Femur (tissue), 1 donor: ENCODE data around the gene NPTX2.

ENCODE experiments used
- DNase-seq: peaks from one replicate; pipeline ENCODE4 v3.0.0-alpha.2; 2017

NPTX2 gene

GRCh38 chr7:98619450-98620321 is 2.6 kb downstream of the NPTX2 start:
- DNase-seq: no peak

- DNase-seq: no peak
These were observed 4.7 kb downstream of the NPTX2 start for GRCh38 chr7:98621573-98622482.

- DNase-seq: no peak
These were observed 5.8 kb downstream of the NPTX2 start for GRCh38 chr7:98622926-98623325.

DNA sequence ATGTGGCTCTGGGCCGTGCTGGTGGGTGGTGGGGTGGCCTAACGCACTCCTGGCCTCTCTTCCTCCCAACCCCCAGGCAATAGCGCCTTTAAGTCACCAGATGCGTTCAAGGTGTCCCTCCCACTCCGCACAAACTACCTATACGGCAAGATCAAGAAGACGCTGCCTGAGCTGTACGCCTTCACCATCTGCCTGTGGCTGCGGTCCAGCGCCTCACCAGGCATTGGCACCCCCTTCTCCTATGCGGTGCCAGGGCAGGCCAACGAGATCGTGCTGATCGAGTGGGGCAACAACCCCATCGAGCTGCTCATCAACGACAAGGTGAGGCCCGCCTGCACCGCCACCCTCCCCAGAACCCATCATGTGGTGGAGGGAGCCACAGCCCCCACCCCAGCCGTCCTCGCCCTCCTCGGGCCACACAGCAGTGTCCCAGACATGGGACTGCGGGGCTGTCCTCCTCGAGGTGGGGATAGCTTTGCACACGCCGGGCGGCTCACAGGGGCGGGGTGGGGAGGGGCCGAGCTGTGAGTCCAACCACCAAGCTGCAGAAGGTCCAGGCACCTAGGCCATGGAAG is 7.8 kb downstream of the NPTX2 start:
- no peak for DNase-seq

DNA sequence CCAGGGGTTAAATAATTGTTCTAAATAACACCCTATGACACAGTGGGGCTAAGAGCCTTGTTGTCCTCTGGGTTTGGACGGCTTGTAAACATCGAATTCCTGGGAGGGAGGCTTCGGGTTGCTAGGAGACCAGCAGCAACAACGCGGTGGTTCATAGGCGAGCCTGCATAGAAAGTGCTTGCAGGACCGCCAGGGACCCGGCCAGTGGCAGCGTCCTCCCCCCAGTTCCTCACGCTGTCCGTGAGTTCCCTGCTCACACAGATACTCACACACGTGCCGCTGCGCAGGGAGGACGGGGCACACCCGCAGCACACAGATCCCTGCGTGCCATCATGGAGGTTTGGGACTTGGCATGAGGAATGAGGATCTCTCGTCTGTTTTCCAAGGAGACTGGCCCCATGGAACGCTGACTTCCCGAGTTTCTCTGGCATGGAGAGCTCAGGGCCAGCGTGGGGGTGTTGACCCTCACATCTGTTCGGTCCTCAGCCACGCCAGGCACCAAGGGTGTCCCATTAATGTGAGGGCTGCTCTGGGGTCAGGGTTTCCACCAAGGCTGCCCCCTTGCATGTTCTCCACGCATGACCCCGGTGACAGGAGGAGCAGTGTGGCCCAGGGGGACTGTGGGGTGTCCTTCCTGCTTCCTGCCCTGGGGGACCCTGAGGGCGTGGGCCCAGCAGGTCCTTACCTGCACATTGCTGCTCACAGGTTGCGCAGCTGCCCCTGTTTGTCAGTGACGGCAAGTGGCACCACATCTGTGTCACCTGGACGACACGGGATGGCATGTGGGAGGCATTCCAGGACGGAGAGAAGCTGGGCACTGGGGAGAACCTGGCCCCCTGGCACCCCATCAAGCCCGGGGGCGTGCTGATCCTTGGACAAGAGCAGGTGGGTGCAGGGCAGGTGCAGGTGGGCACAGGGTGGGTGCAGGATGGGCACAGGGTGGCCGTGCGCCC is 9.7 kb downstream of the NPTX2 start:
- DNase-seq: no peak

DNA sequence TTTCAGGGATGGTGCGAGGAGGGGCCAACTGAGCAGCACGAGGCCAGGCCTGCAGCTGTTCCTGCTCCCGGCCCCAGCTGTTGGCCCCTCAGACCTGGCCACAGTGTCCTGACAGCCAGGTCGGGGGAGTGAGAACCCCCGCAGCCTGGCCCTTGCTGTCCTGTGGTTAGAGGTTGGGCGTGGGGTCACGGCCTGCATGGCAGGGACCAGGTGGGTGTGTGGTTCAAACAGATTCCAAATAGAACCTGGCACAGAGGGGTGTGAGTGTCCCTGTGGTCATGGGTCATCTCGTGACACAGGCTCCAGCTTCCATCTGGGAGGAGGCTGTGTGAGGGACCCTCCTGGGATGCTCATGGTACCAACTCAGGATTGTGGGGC is 10.3 kb downstream of the NPTX2 start:
- no peak for DNase-seq

- no peak for DNase-seq
These were observed 11.3 kb downstream of the NPTX2 start for GRCh38 chr7:98628418-98628817.

DNA sequence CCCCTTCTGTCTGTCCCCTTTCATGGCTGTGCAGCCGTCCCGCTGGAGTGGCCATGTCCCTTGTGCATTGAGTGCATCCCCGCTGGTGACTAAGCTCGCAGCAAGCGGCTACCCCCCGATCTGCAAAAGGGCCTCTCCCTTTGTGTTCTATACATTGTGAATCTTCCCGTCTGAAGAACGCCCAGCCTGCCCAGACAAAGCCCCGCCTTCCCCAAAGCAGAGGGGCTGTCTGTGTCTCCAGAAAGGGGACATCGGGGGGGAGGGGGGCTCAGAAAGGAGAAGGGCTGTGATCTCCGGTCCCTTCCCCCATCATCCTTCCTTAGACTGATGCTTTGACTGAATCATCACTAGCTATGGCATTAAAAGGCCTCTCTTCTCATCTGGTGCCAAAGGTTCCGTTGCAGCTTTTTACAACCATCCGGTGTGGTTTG is 11.9 kb downstream of the NPTX2 start:
- no peak for DNase-seq

DNA sequence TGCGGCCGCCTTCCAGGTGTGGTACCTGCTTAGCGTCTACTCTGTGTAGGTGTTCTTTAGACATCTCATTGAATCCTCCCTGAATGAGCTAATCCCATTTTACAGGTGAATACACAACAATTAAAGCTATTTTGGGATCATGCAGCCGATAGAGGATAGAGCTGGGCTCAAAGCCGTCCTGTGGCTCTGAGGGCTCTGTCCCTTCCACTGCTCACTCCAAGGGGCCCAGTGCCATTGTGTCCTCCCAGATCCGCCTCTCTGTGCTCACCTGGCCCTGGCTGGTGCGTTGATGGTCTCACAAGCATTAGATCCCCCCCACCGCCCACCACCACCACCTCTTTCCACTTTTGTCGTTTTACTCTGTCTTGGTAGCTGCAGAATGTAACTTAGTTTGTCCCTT is 13.1 kb downstream of the NPTX2 start:
- DNase-seq: no peak

- no peak for DNase-seq
These were observed 13.7 kb downstream of the NPTX2 start for GRCh38 chr7:98630770-98631169.

- DNase-seq: no peak
These were observed 21.8 kb downstream of the NPTX2 start for GRCh38 chr7:98638853-98639252.

- no peak for DNase-seq
These were observed 23.3 kb downstream of the NPTX2 start for GRCh38 chr7:98640375-98640774.

- DNase-seq: peak; percentile 78
These were observed 24.8 kb downstream of the NPTX2 start for GRCh38 chr7:98641646-98642500.

GRCh38 chr7:98643236-98643985 is 26.3 kb downstream of the NPTX2 start:
- DNase-seq: no peak

DNA sequence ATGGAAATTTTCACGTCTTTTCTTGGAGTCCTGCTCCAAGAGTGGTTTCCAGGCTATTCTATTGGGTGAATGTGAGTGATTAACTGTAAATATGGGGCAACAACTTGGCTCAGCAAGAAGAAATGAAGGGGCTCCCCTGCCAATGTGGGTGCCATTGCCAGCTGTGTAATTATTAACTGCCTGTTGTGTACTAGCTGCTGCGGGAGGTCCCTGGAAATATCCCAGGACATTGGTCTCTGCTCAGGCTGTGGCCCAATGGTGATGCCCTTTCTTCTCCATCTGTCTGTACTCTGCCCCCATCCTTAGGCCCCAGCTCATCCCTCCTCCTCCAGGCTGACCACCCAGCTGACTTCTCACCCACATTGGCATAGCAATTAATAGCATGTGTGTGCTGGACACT is 29.4 kb downstream of the NPTX2 start:
- DNase-seq: no peak

DNA sequence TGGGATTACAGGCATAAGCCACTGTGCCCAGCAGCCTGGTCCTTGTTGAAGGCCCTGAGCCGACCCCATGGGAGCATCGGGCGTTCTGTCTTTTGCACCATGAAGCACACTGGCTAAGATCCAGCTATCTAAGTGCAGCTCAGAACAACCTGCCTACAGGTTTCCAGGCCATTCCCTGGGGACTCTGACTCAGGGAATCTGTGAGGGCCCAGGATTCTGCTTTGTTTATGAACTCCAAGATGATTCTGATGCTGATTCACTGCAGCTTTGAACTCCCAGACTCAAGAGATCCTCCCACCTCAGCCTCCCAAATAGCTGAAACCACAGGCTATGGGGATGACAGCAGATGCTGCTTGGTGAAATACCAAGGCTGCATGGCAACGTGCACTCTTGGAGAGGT is 30.2 kb downstream of the NPTX2 start:
- no peak for DNase-seq

DNA sequence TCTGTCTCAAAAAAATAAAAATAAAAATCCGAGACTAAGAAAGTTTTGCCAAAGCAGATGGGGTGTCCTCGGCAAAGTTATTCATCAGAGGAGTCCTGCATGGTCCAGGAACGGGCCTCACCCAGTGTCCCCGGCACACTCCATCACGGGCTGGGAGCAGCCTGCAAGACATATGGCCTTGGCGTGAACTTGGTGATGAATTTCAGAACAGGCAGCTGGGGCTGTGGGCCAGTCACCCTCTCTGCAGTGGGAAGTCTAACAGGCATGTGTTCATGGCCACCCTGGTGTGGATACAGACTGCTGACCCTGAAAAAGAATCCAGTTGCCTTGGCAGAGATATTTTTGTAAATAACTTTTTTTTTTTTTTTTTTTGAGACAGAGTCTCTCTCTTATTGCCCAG is 34.7 kb downstream of the NPTX2 start:
- no peak for DNase-seq

- no peak for DNase-seq
These were observed 36.7 kb downstream of the NPTX2 start for GRCh38 chr7:98653601-98654310.

DNA sequence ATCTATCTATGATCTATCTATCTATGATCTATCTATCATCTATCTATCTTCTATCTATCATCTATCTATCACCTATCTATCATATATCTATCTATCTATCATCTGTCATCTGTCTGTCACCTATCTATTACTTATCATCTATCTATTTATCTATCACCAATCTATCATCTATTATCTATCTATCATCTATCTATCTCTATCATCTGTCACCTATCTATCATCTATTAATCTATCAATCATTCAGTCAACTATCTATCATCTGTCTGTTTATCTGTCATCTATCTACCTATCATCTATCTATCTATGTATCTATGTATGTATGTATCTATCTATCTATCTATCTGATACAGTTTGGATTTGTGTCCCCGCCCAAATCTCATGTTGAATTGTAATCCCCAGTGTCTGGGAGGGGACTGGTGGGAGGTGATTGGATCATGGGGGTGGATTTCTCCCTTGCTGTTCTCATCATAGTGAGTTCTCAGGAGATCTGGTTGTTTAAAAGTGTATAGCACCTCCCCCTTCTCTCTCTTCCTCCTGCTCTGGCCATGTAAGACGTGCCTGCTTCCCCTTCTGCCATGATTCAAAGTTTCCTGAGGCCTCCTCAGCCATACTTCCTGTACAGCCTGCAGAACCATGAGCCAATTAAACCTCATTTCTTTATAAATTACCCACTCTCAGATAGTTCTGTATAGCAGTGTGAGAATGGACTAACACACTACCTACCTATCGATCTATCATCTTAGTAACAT is 37.6 kb downstream of the NPTX2 start:
- no peak for DNase-seq
